Measurements from ENCODE around the gene MYOZ2.

DNA sequence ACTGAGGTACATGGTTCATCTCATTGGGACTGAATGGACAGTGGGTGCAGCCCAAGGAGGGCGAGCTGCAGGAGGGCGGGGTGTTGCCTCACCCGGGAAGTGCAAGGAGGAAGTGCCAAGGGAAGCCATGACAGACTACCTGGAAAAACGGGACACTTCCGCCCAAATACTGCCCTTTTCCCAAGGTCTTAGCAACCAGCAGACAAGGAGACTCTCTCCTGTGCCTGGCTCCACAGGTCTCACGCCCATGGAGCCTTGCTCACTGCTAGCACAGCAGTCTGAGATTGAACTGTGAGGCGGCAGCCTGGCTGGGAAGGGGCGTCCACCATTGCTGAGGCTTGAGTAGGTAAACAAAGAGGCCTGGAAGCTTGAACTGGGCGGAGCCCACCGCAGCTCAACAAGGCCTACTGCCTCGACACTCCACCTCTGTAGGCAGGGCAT, 62.2 kb downstream of the MYOZ2 start:
- TF ChIP-seq ATF7 (IDR thresholded peaks at IDR 0.05) (no peak), ATF7 (CRISPR knock-in tag; IDR thresholded peaks at IDR 0.05) (no peak), NCOA2 (CRISPR knock-in tag; IDR thresholded peaks at IDR 0.05) (0 out of 2 replicates have a peak, but pooled peaks have one; percentile 19), MAFK (conservative IDR thresholded peaks at IDR 0.05 in 1 of 2, IDR thresholded peaks at IDR 0.05 in 1 of 2; ENCODE audit: low read length in 2 of 2) (no peak), NR3C1 (CRISPR knock-in tag; IDR thresholded peaks at IDR 0.05) (no peak), ZNF597 (CRISPR knock-in tag; IDR thresholded peaks at IDR 0.05) (no peak), PAX8 (CRISPR knock-in tag; IDR thresholded peaks at IDR 0.05; ENCODE audit: borderline replicate concordance) (no peak), TAF1 (CRISPR knock-in tag; IDR thresholded peaks at IDR 0.05) (no peak)
- TF ChIP-seq, protein P1, sequence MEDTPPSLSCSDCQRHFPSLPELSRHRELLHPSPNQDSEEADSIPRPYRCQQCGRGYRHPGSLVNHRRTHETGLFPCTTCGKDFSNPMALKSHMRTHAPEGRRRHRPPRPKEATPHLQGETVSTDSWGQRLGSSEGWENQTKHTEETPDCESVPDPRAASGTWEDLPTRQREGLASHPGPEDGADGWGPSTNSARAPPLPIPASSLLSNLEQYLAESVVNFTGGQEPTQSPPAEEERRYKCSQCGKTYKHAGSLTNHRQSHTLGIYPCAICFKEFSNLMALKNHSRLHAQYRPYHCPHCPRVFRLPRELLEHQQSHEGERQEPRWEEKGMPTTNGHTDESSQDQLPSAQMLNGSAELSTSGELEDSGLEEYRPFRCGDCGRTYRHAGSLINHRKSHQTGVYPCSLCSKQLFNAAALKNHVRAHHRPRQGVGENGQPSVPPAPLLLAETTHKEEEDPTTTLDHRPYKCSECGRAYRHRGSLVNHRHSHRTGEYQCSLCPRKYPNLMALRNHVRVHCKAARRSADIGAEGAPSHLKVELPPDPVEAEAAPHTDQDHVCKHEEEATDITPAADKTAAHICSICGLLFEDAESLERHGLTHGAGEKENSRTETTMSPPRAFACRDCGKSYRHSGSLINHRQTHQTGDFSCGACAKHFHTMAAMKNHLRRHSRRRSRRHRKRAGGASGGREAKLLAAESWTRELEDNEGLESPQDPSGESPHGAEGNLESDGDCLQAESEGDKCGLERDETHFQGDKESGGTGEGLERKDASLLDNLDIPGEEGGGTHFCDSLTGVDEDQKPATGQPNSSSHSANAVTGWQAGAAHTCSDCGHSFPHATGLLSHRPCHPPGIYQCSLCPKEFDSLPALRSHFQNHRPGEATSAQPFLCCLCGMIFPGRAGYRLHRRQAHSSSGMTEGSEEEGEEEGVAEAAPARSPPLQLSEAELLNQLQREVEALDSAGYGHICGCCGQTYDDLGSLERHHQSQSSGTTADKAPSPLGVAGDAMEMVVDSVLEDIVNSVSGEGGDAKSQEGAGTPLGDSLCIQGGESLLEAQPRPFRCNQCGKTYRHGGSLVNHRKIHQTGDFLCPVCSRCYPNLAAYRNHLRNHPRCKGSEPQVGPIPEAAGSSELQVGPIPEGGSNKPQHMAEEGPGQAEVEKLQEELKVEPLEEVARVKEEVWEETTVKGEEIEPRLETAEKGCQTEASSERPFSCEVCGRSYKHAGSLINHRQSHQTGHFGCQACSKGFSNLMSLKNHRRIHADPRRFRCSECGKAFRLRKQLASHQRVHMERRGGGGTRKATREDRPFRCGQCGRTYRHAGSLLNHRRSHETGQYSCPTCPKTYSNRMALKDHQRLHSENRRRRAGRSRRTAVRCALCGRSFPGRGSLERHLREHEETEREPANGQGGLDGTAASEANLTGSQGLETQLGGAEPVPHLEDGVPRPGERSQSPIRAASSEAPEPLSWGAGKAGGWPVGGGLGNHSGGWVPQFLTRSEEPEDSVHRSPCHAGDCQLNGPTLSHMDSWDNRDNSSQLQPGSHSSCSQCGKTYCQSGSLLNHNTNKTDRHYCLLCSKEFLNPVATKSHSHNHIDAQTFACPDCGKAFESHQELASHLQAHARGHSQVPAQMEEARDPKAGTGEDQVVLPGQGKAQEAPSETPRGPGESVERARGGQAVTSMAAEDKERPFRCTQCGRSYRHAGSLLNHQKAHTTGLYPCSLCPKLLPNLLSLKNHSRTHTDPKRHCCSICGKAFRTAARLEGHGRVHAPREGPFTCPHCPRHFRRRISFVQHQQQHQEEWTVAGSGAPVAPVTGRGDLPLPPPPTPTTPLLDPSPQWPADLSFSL (CRISPR knock-in tag; IDR thresholded peaks at IDR 0.05), result no peak

Data from HepG2 (cell line).